Loucy (cell line): ENCODE results near the gene TANGO2.

ENCODE experiments used
- CTCF ChIP-seq: fragments of 200-600 bp; sonication (generic); conservative IDR thresholded peaks from 2 replicates; pipeline ENCODE4 v1.5.1; 2014; ENCODE audit warnings: mild to moderate bottlenecking, antibody characterized with exemption, low read length
- EZH2phosphoT487 ChIP-seq: fragments of 200-600 bp; IDR thresholded peaks from 2 replicates; pipeline ENCODE4 v1.6.1; 2018; ENCODE audit warnings: antibody characterized with exemption, mild to moderate bottlenecking, moderate library complexity, borderline replicate concordance

DNA sequence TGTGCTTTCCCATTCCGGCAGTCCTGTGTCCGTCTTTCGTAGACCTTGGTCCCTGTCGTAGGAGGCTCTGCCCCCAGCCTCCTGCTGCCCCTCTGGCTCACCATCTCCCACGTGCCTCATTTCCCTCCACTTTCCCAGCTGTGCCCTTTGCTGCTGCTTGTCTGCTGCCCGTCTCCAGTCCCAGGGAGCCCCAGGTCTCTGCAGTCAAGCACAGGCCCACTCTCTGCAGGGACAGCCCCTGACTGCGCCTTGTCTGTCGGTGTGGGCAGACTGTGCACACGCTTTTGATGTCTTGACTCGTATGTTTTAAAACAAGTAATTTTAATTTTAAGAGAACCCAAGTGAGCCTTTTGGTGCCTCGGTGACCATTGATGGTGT, 71.6 kb downstream of the TANGO2 start:
- TF ChIP-seq CTCF (no peak), EZH2phosphoT487 (no peak)
